Fibroblast of lung (primary cell): ENCODE measurements around the gene TXNDC8. TPM values are rescaled to one million over a fixed set of nuclear protein-coding genes. Genes with fewer than 3 reads are reported as not detected.

Experiments
- DNase-seq, 2 donors: peaks; one replicate each; pipeline versions ENCODE4 v3.0.0 to v3.0.0-alpha.2; 2010; ENCODE audit warnings: low read depth in 2 of 2
- H2AFZ ChIP-seq: 2 replicates; pipeline ENCODE4 v1.5.1; 2012; ENCODE audit warnings: low read length, control low read depth, inconsistent platforms
- H3K27ac ChIP-seq: 2 replicates; pipeline ENCODE4 v1.5.1; 2011; ENCODE audit warnings: low read length, control low read depth; ENCODE audit not compliant: insufficient read depth
- H3K27me3 ChIP-seq: 2 replicates; pipeline ENCODE4 v1.5.1; 2011; ENCODE audit warnings: mild to moderate bottlenecking, low read length; ENCODE audit not compliant: control insufficient read depth, insufficient read depth
- H3K36me3 ChIP-seq: 2 replicates; pipeline ENCODE4 v1.5.1; 2011; ENCODE audit warnings: low read length; ENCODE audit not compliant: control insufficient read depth, insufficient read depth
- H3K4me1 ChIP-seq: 2 replicates; pipeline ENCODE4 v1.5.1; 2011; ENCODE audit warnings: low read length; ENCODE audit not compliant: control insufficient read depth, insufficient read depth; ENCODE audit errors: extremely low read depth
- H3K4me2 ChIP-seq: 2 replicates; pipeline ENCODE4 v1.5.1; 2011; ENCODE audit warnings: low read length, control low read depth; ENCODE audit not compliant: insufficient read depth; ENCODE audit errors: extremely low read depth
- H3K4me3 ChIP-seq, 4 experiments: fragments of 200-600 bp in 1 of 4; sonication (generic) in 1 of 4; replicated peaks in 1 of 4; 2 replicates each; pipeline ENCODE4 v1.5.1; 2011 to 2016; ENCODE audit warnings: low read length in 4 of 4, low read depth in 3 of 4, mild to moderate bottlenecking in 3 of 4, control low read depth in 2 of 4, inconsistent platforms in 1 of 4, mixed read lengths in 1 of 4; ENCODE audit not compliant: insufficient read depth in 1 of 4; ENCODE audit errors: control extremely low read depth in 1 of 4
- H3K79me2 ChIP-seq: 2 replicates; pipeline ENCODE4 v1.5.1; 2012; ENCODE audit warnings: mild to moderate bottlenecking, low read length, inconsistent platforms; ENCODE audit not compliant: control insufficient read depth, insufficient read depth
- H3K9ac ChIP-seq: 2 replicates; pipeline ENCODE4 v1.5.1; 2011; ENCODE audit warnings: mild to moderate bottlenecking, low read length, control low read depth; ENCODE audit not compliant: insufficient read depth
- H3K9me3 ChIP-seq: 2 replicates; pipeline ENCODE4 v1.5.1; 2012; ENCODE audit warnings: low read depth, low read length; ENCODE audit not compliant: control insufficient read depth, insufficient read depth
- H4K20me1 ChIP-seq: 2 replicates; pipeline ENCODE4 v1.5.1; 2011; ENCODE audit warnings: low read length; ENCODE audit not compliant: control insufficient read depth, insufficient read depth; ENCODE audit errors: extremely low read depth
- EZH2 ChIP-seq: IDR thresholded peaks from 2 replicates; pipeline ENCODE4 v1.5.1; 2012; ENCODE audit warnings: low read length, control low read depth, mild to moderate bottlenecking; ENCODE audit errors: missing control alignments
- polyA plus RNA-seq, 2 donors: library from polyadenylated mRNA; depleted of rRNA in 1 of 2; stranded (reverse) in 1 of 2; unstranded in 1 of 2; fragments of >200 nt; gene quantifications; 2 replicates each; pipeline ENCODE4 v1.2.1, GENCODE V29; 2011 to 2012; ENCODE audit warnings: missing spikeins in 1 of 2
- total RNA-seq: library from RNA; depleted of rRNA; stranded (reverse); fragments of >200 nt; gene quantifications from 2 replicates; pipeline ENCODE4 v1.2.1, GENCODE V29; 2014
- TF ChIP-seq, protein P1 (sequence below), 2 donors: IDR thresholded peaks in 1 of 2; conservative IDR thresholded peaks in 1 of 2; 1 replicate in 1 of 2; 2 replicates in 1 of 2; pipeline ENCODE4 v1.5.1; 2011 to 2012; ENCODE audit warnings: low read length in 2 of 2, control low read depth in 1 of 2, inconsistent platforms in 1 of 2, low read depth in 1 of 2, mild to moderate bottlenecking in 1 of 2

Gene TXNDC8
- total and polyA plus RNA-seq, 2 donors (not counting 1 experiment from before 2014, with no cell fraction given), result not detected

- H3K4me3 ChIP-seq, result no peak overlapping the region
- peak; percentile 80 to 91 for DNase-seq
- TF ChIP-seq, protein P1, sequence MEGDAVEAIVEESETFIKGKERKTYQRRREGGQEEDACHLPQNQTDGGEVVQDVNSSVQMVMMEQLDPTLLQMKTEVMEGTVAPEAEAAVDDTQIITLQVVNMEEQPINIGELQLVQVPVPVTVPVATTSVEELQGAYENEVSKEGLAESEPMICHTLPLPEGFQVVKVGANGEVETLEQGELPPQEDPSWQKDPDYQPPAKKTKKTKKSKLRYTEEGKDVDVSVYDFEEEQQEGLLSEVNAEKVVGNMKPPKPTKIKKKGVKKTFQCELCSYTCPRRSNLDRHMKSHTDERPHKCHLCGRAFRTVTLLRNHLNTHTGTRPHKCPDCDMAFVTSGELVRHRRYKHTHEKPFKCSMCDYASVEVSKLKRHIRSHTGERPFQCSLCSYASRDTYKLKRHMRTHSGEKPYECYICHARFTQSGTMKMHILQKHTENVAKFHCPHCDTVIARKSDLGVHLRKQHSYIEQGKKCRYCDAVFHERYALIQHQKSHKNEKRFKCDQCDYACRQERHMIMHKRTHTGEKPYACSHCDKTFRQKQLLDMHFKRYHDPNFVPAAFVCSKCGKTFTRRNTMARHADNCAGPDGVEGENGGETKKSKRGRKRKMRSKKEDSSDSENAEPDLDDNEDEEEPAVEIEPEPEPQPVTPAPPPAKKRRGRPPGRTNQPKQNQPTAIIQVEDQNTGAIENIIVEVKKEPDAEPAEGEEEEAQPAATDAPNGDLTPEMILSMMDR (conservative IDR thresholded peaks at IDR 0.05 in 1 of 2, IDR thresholded peaks at IDR 0.05 in 1 of 2; ENCODE audit: low read depth in 1 of 2, low read length in 2 of 2), result no peak
- no peak for TF ChIP-seq EZH2
- H3K27ac ChIP-seq, result peak overlapping the region; percentile 30
- H3K4me1 ChIP-seq, result no peaks in the 10 kb centered on the region
- no peak overlapping the region for H2AFZ ChIP-seq
- H3K79me2 ChIP-seq, result no peaks in the 10 kb centered on the region
- no peak overlapping the region for H3K9ac ChIP-seq
- no peaks in the 10 kb centered on the region for H4K20me1 ChIP-seq
- H3K4me2 ChIP-seq, result no peak overlapping the region
- no peaks in the 10 kb centered on the region for H3K36me3 ChIP-seq
- H3K9me3 ChIP-seq, result no peaks in the 10 kb centered on the region
- no peaks in the 10 kb centered on the region for H3K27me3 ChIP-seq
Observed at GRCh38 chr9:110351009-110351467, 13.4 kb upstream of the TXNDC8 start.

- Histone ChIP-seq H2AFZ (no peak overlapping the region), H3K9ac (no peak overlapping the region), H3K4me2 (no peak overlapping the region), H3K79me2 (no peaks in the 10 kb centered on the region), H4K20me1 (no peaks in the 10 kb centered on the region), H3K4me3 (no peak overlapping the region), H3K27ac (no peak overlapping the region), H3K36me3 (no peaks in the 10 kb centered on the region), H3K27me3 (no peaks in the 10 kb centered on the region), H3K9me3 (no peaks in the 10 kb centered on the region), H3K4me1 (no peaks in the 10 kb centered on the region)
- no peak for DNase-seq
- no peak for TF ChIP-seq EZH2
- TF ChIP-seq, protein P1 (conservative IDR thresholded peaks at IDR 0.05 in 1 of 2, IDR thresholded peaks at IDR 0.05 in 1 of 2; ENCODE audit: low read depth in 1 of 2, low read length in 2 of 2), result no peak
Observed at GRCh38 chr9:110346325-110346724, 8.7 kb upstream of the TXNDC8 start.

DNA sequence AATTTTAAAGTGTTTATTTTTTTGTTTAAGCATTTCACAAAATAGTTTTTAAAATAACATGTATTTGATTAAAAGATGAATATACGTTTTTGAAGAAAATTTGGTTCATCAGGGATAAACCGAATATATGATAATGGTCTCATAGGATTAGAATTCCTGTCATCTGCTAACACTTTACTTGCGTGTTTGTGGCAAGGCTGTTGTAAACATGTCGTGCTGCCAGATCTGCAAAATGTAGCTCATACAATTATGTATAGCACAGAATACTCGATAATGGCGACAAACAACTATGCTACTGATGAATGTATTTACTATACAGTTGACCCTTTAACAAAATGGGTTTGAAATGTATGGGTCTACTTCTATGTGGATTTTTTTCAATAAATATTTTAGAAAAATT is 7.2 kb upstream of the TXNDC8 start:
- no peak overlapping the region for H3K9ac ChIP-seq
- no peaks in the 10 kb centered on the region for H4K20me1 ChIP-seq
- H3K27me3 ChIP-seq, result no peaks in the 10 kb centered on the region
- no peak for TF ChIP-seq EZH2
- TF ChIP-seq, protein P1 (conservative IDR thresholded peaks at IDR 0.05 in 1 of 2, IDR thresholded peaks at IDR 0.05 in 1 of 2; ENCODE audit: low read depth in 1 of 2, low read length in 2 of 2), result no peak
- no peaks in the 10 kb centered on the region for H3K36me3 ChIP-seq
- H2AFZ ChIP-seq, result no peak overlapping the region
- H3K4me3 ChIP-seq, result no peak overlapping the region
- no peaks in the 10 kb centered on the region for H3K4me1 ChIP-seq
- no peak overlapping the region for H3K4me2 ChIP-seq
- H3K27ac ChIP-seq, result no peak overlapping the region
- no peaks in the 10 kb centered on the region for H3K79me2 ChIP-seq
- no peaks in the 10 kb centered on the region for H3K9me3 ChIP-seq
- no peak for DNase-seq
